IMR-90 (cell line): ENCODE results near the gene MSI2. TPM values are rescaled to one million over a fixed set of nuclear protein-coding genes. Genes with fewer than 3 reads are reported as not detected.

Experiments
- ATAC-seq: fragments of 200-7000 bp; cut with Tn5 transposase; 2 replicates; pipeline ENCODE4 v1.9.1; 2020; ENCODE audit warnings: low read depth, mild to moderate bottlenecking, moderate library complexity
- BruUV-seq: library from RNA; stranded (reverse); fragments of 400-500 nt; replicated peaks from 2 replicates; lab custom pipeline; 2021; lab: Mats Ljungman, UMichigan
- CTCF ChIA-PET: fragments of 300-600 bp; formaldehyde crosslinking; extraction: SDS; loops from one replicate; lab custom pipeline; 2021; ENCODE audit warnings: antibody characterized with exemption; lab: Yijun Ruan, JAX
- POLR2A ChIA-PET: fragments of 300-600 bp; sonication (Branson Sonifier 250); formaldehyde crosslinking; loops from one replicate; lab custom pipeline; 2022; ENCODE audit warnings: antibody characterized with exemption; ENCODE audit not compliant: unreplicated experiment; lab: Charles Lee
- DNase-seq: peaks from one replicate; pipeline ENCODE4 v3.0.0; 2013
- H2AFZ ChIP-seq: replicated peaks from 2 replicates; pipeline ENCODE3; 2013; ENCODE audit warnings: low read length, mild to moderate bottlenecking; ENCODE audit not compliant: poor library complexity
- H2AK5ac ChIP-seq: 2 replicates; pipeline ENCODE4 v1.6.1; 2013; ENCODE audit warnings: low read depth, low read length, inconsistent platforms
- H2AK9ac ChIP-seq: replicated peaks from 2 replicates; pipeline ENCODE3; 2013; ENCODE audit warnings: mild to moderate bottlenecking, low read depth, low read length, moderate library complexity; ENCODE audit not compliant: poor library complexity
- H2BK120ac ChIP-seq: 2 replicates; pipeline ENCODE4 v1.6.1; 2013; ENCODE audit warnings: low read depth, low read length, inconsistent platforms
- H2BK15ac ChIP-seq: 3 replicates; pipeline ENCODE4 v1.6.1; 2013; ENCODE audit warnings: low read depth, low read length, inconsistent platforms
- H2BK20ac ChIP-seq: 2 replicates; pipeline ENCODE4 v1.6.1; 2013; ENCODE audit warnings: low read depth, mild to moderate bottlenecking, inconsistent platforms, low read length, moderate library complexity
- H2BK5ac ChIP-seq: 2 replicates; pipeline ENCODE4 v1.6.1; 2013; ENCODE audit warnings: mild to moderate bottlenecking, low read depth, low read length, inconsistent platforms; ENCODE audit not compliant: poor library complexity, severe bottlenecking
- H3K14ac ChIP-seq: replicated peaks from 2 replicates; pipeline ENCODE4 v1.6.1; 2013; ENCODE audit warnings: low read depth, low read length, inconsistent platforms
- H3K18ac ChIP-seq: 2 replicates; pipeline ENCODE4 v1.6.1; 2013; ENCODE audit warnings: low read depth, low read length, control low read depth
- H3K23ac ChIP-seq: 2 replicates; pipeline ENCODE4 v1.6.1; 2013; ENCODE audit warnings: low read depth, low read length, inconsistent platforms
- H3K27ac ChIP-seq: 2 replicates; pipeline ENCODE4 v1.5.1; 2013; ENCODE audit warnings: mild to moderate bottlenecking, control low read depth, low read length; ENCODE audit not compliant: insufficient read depth
- H3K27me3 ChIP-seq: 2 replicates; pipeline ENCODE4 v1.6.1; 2013; ENCODE audit warnings: low read length; ENCODE audit not compliant: control insufficient read depth, insufficient read depth
- H3K36me3 ChIP-seq: 2 replicates; pipeline ENCODE4 v1.6.1; 2013; ENCODE audit warnings: low read length, mixed read lengths; ENCODE audit not compliant: control insufficient read depth, insufficient read depth
- H3K4ac ChIP-seq: 2 replicates; pipeline ENCODE4 v1.6.1; 2013; ENCODE audit warnings: low read depth, low read length, inconsistent platforms
- H3K4me1 ChIP-seq: 2 replicates; pipeline ENCODE4 v1.6.1; 2013; ENCODE audit warnings: low read length, mixed read lengths; ENCODE audit not compliant: control insufficient read depth, insufficient read depth
- H3K4me2 ChIP-seq: 2 replicates; pipeline ENCODE4 v1.6.1; 2013; ENCODE audit warnings: low read depth, mild to moderate bottlenecking, control low read depth, low read length, moderate library complexity
- H3K4me3 ChIP-seq: 2 replicates; pipeline ENCODE4 v1.5.1; 2013; ENCODE audit warnings: low read depth, mild to moderate bottlenecking, control low read depth, low read length, moderate library complexity; ENCODE audit not compliant: insufficient read depth
- H3K56ac ChIP-seq: 2 replicates; pipeline ENCODE4 v1.6.1; 2013; ENCODE audit warnings: low read length, inconsistent platforms; ENCODE audit not compliant: insufficient read depth; ENCODE audit errors: extremely low read depth
- H3K79me1 ChIP-seq, 2 experiments: 2 replicates each; pipeline ENCODE4 v1.6.1; 2013; ENCODE audit warnings: low read length in 2 of 2, inconsistent platforms in 1 of 2, low read depth in 1 of 2
- H3K9ac ChIP-seq: 2 replicates; pipeline ENCODE4 v1.6.1; 2013; ENCODE audit warnings: low read depth, low read length, control low read depth
- H3K9me1 ChIP-seq: 2 replicates; pipeline ENCODE4 v1.6.1; 2013; ENCODE audit warnings: low read length, inconsistent platforms; ENCODE audit not compliant: insufficient read depth
- H3K9me3 ChIP-seq: 2 replicates; pipeline ENCODE4 v1.6.1; 2013; ENCODE audit warnings: low read length; ENCODE audit not compliant: control insufficient read depth, insufficient read depth
- H4K20me1 ChIP-seq: 2 replicates; pipeline ENCODE4 v1.6.1; 2013; ENCODE audit warnings: low read length, inconsistent platforms; ENCODE audit not compliant: insufficient read depth
- H4K5ac ChIP-seq: 2 replicates; pipeline ENCODE4 v1.6.1; 2013; ENCODE audit warnings: mild to moderate bottlenecking, low read depth, low read length, control low read depth
- H4K8ac ChIP-seq, 2 experiments: 2 replicates each; pipeline ENCODE4 v1.6.1; 2013; ENCODE audit warnings: low read depth in 2 of 2, low read length in 2 of 2, control low read depth in 1 of 2, inconsistent platforms in 1 of 2
- H4K91ac ChIP-seq: 2 replicates; pipeline ENCODE4 v1.6.1; 2013; ENCODE audit warnings: low read depth, low read length, inconsistent platforms; ENCODE audit not compliant: insufficient read depth
- BHLHE40 ChIP-seq: fragments of 150-350 bp; IDR thresholded peaks from 2 replicates; pipeline ENCODE4 v1.6.1; 2016; ENCODE audit warnings: mild to moderate bottlenecking, low read depth, low read length
- CHD1 ChIP-seq: IDR thresholded peaks from 2 replicates; pipeline ENCODE4 v1.6.1; 2012; ENCODE audit warnings: low read depth, low read length, improper control_type of control experiment
- FOS ChIP-seq: fragments of 150-350 bp; IDR thresholded peaks from 2 replicates; pipeline ENCODE4 v1.6.1; 2016; ENCODE audit warnings: low read depth, low read length
- MAFK ChIP-seq: IDR thresholded peaks from 2 replicates; pipeline ENCODE4 v1.6.1; 2012; ENCODE audit warnings: low read depth, low read length, improper control_type of control experiment
- MAZ ChIP-seq: IDR thresholded peaks from 2 replicates; pipeline ENCODE4 v1.6.1; 2012; ENCODE audit warnings: low read depth, mild to moderate bottlenecking, low read length, improper control_type of control experiment, moderate library complexity, borderline replicate concordance
- NFE2L2 ChIP-seq: fragments of 150-350 bp; IDR thresholded peaks from 2 replicates; pipeline ENCODE4 v1.6.1; 2016; ENCODE audit warnings: low read depth, mild to moderate bottlenecking, low read length
- RFX5 ChIP-seq: IDR thresholded peaks from 2 replicates; pipeline ENCODE4 v1.8.0; 2012; ENCODE audit warnings: low read depth, mild to moderate bottlenecking, low read length, moderate library complexity
- SMC3 ChIP-seq: fragments of 150-350 bp; IDR thresholded peaks from 2 replicates; pipeline ENCODE4 v1.6.1; 2016; ENCODE audit warnings: low read depth, mild to moderate bottlenecking, antibody characterized with exemption, low read length, moderate library complexity
- WGBS, 2 experiments: methylation state at CpG; one replicate each; pipeline versions ENCODE4 v1.1.5 to v1.1.7; 2013; ENCODE audit warnings: missing lambda C conversion rate in 2 of 2; ENCODE audit not compliant: insufficient read length in 1 of 2; ENCODE audit errors: extremely low coverage in 2 of 2; 5-methylcytosine and 5-hydroxymethylcytosine counted together
- dilution Hi-C: fragments of 300-500 bp; cut with HindIII; formaldehyde crosslinking; loops from one replicate; pipeline ENCODE4 v1.14.3; 2018; ENCODE audit warnings: low sequenced_read_pairs; ENCODE audit not compliant: unreplicated experiment
- in situ Hi-C: fragments of 300-500 bp; cut with MboI; formaldehyde crosslinking; loops from 3 replicates; pipeline ENCODE4 v1.14.3; 2019; ENCODE audit warnings: low sequenced_read_pairs, inconsistent platforms, mixed read lengths
- intact Hi-C: fragments of 100-400 bp; cut with micrococcal nuclease; formaldehyde crosslinking; loops from 2 replicates; pipeline ENCODE4 v1.10.0; 2022
- polyA plus RNA-seq, 3 experiments: library from polyadenylated mRNA; depleted of rRNA; stranded (reverse); fragments of >200 nt; gene quantifications; 2 replicates each; pipeline ENCODE4 v1.2.3, GENCODE V29; 2012; ENCODE audit warnings: low replicate concordance in 1 of 3
- total RNA-seq: library from RNA; depleted of rRNA; stranded (reverse); fragments of >200 nt; gene quantifications from 2 replicates; pipeline ENCODE4 v1.2.3, GENCODE V29; 2012
- TF ChIP-seq, protein P1 (sequence below): conservative IDR thresholded peaks from 2 replicates; pipeline ENCODE4 v1.5.1; 2012; ENCODE audit warnings: mild to moderate bottlenecking, low read depth, low read length, improper control_type of control experiment

Gene MSI2
- total and polyA plus RNA-seq, 2 of the 4 experiments (the other 2 are of a cell fraction): 13.0 to 16.0 TPM

DNA sequence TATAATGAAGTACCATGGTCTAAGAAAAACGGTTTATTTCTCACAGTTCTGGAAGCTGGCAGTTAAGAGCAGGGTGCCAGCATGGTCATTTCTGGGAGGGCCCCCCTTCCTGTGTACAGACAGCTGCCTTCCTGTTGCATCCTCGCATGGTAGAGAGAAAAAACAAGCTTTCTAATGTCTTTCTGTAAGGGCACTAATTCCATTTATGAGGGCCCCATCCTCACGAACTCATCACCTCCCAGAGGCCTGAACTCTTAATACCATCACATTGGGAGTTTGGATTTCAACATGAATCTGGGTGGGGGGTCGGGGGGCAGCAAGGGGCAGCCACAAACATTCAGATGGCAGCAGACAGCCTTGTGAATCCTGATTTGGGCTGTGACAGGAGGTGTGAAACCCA lies 339.1 kb downstream of the MSI2 start:
- no peak overlapping the region for H2AK5ac ChIP-seq
- CTCF ChIA-PET: no interaction called here
- POLR2A ChIA-PET: no interaction called here

More for the DNA sequence above, 339.1 kb downstream of the MSI2 start:
- intact Hi-C loops (loop anchor here (5.0 to 10.0 kb wide), 3 partner anchors 353 to 517 kb away; no protein-coding TSS in a partner anchor), dilution Hi-C loops (no loop called here), in situ Hi-C loops (loop anchor here (10.0 kb wide), 1 partner anchor 149 kb away; the partner anchor contains the start of gene CCDC182)
- BruUV-seq: no TSS peak
- H3K9me3 ChIP-seq: peaks cover 3% of the 10 kb centered on the region
- H4K20me1 ChIP-seq: no peaks in the 10 kb centered on the region
- no peak overlapping the region for H2AFZ ChIP-seq
- H3K4me3 ChIP-seq: no peak overlapping the region
- no peak overlapping the region for H4K5ac ChIP-seq
- H3K9me1 ChIP-seq: no peaks in the 10 kb centered on the region; the same call in 1 of the 2 replicates
- no peak overlapping the region for H3K27ac ChIP-seq
- no peak overlapping the region for H3K14ac ChIP-seq
- H3K79me1 ChIP-seq: no peaks in the 10 kb centered on the region
- no peak overlapping the region for H3K9ac ChIP-seq
- no peaks in the 10 kb centered on the region for H3K4me1 ChIP-seq
- no peaks in the 10 kb centered on the region for H3K27me3 ChIP-seq
- no peaks in the 10 kb centered on the region for H3K36me3 ChIP-seq
- H3K23ac ChIP-seq: no peak overlapping the region
- H3K18ac ChIP-seq: no peak overlapping the region
- H3K56ac ChIP-seq: no peak overlapping the region
- TF ChIP-seq CHD1 (no peak), MAZ (no peak), NFE2L2 (no peak), SMC3 (no peak), MAFK (no peak), BHLHE40 (no peak), RFX5 (no peak), FOS (no peak)
- TF ChIP-seq, protein P1, sequence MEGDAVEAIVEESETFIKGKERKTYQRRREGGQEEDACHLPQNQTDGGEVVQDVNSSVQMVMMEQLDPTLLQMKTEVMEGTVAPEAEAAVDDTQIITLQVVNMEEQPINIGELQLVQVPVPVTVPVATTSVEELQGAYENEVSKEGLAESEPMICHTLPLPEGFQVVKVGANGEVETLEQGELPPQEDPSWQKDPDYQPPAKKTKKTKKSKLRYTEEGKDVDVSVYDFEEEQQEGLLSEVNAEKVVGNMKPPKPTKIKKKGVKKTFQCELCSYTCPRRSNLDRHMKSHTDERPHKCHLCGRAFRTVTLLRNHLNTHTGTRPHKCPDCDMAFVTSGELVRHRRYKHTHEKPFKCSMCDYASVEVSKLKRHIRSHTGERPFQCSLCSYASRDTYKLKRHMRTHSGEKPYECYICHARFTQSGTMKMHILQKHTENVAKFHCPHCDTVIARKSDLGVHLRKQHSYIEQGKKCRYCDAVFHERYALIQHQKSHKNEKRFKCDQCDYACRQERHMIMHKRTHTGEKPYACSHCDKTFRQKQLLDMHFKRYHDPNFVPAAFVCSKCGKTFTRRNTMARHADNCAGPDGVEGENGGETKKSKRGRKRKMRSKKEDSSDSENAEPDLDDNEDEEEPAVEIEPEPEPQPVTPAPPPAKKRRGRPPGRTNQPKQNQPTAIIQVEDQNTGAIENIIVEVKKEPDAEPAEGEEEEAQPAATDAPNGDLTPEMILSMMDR: no peak
- H3K4ac ChIP-seq: no peak overlapping the region
- no peak for DNase-seq
- H2AK9ac ChIP-seq: no peak overlapping the region
- H4K91ac ChIP-seq: no peak overlapping the region
- H2BK120ac ChIP-seq: no peak overlapping the region
- H2BK5ac ChIP-seq: no peak overlapping the region
- H4K8ac ChIP-seq: no peak overlapping the region
- no peak overlapping the region for H2BK20ac ChIP-seq
- no CpG with 5 or more reads among the region's 4 CpGs for WGBS, 2 experiments
- H2BK15ac ChIP-seq: no peak overlapping the region
- ATAC-seq: no peak
- H3K4me2 ChIP-seq: no peak overlapping the region
